MM.1S (cell line): ENCODE results near the gene RPL10.

Source experiments
- DNase-seq: peaks from one replicate; pipeline ENCODE4 v3.0.0-alpha.2; 2015
- H2AFZ ChIP-seq: fragments of 300-600 bp; sonication (generic); 2 replicates; pipeline ENCODE4 v1.6.0; 2016; ENCODE audit warnings: antibody characterized with exemption, low read length
- H3F3A ChIP-seq: fragments of 300-600 bp; sonication (generic); 2 replicates; pipeline ENCODE4 v1.6.1; 2016; ENCODE audit warnings: mild to moderate bottlenecking, antibody characterized with exemption, low read length, moderate library complexity, mixed read lengths; ENCODE audit not compliant: insufficient read depth
- H3K27ac ChIP-seq: fragments of 300-600 bp; sonication (generic); 2 replicates; pipeline ENCODE4 v1.5.1; 2016; ENCODE audit warnings: mild to moderate bottlenecking, low read length
- H3K27me3 ChIP-seq: fragments of 300-600 bp; sonication (generic); replicated peaks from 2 replicates; pipeline ENCODE4 v1.6.0; 2016; ENCODE audit warnings: low read length; ENCODE audit not compliant: insufficient read depth
- H3K36me3 ChIP-seq: fragments of 300-600 bp; sonication (generic); replicated peaks from 2 replicates; pipeline ENCODE4 v1.6.1; 2016; ENCODE audit warnings: mild to moderate bottlenecking, low read length, mixed read lengths; ENCODE audit not compliant: insufficient read depth
- H3K4me1 ChIP-seq: fragments of 300-600 bp; sonication (generic); 2 replicates; pipeline ENCODE4 v1.6.1; 2016; ENCODE audit warnings: low read length, mixed read lengths
- H3K4me2 ChIP-seq: fragments of 300-600 bp; sonication (generic); 2 replicates; pipeline ENCODE4 v1.6.0; 2016; ENCODE audit warnings: low read depth, low read length
- H3K4me3 ChIP-seq: fragments of 300-600 bp; sonication (generic); 2 replicates; pipeline ENCODE4 v1.5.1; 2016; ENCODE audit warnings: low read length, mixed read lengths
- H3K79me2 ChIP-seq: fragments of 300-600 bp; sonication (generic); 2 replicates; pipeline ENCODE4 v1.6.1; 2016; ENCODE audit warnings: mixed run types, low read length, mixed read lengths
- H3K9ac ChIP-seq: fragments of 300-600 bp; sonication (generic); 2 replicates; pipeline ENCODE4 v1.6.1; 2016; ENCODE audit warnings: low read length, mixed read lengths
- H3K9me2 ChIP-seq: fragments of 300-600 bp; sonication (generic); replicated peaks from 2 replicates; pipeline ENCODE4 v1.6.1; 2016; ENCODE audit warnings: mild to moderate bottlenecking, low read length, mixed read lengths; ENCODE audit not compliant: insufficient read depth
- H3K9me3 ChIP-seq: fragments of 300-600 bp; sonication (generic); replicated peaks from 2 replicates; pipeline ENCODE4 v1.6.1; 2016; ENCODE audit warnings: mild to moderate bottlenecking, low read length, mixed read lengths; ENCODE audit not compliant: insufficient read depth
- H4K20me1 ChIP-seq: fragments of 300-600 bp; sonication (generic); 2 replicates; pipeline ENCODE4 v1.6.1; 2016; ENCODE audit warnings: mild to moderate bottlenecking, low read length, moderate library complexity, mixed read lengths; ENCODE audit not compliant: insufficient read depth
- EZH2 ChIP-seq: fragments of 300-600 bp; sonication (generic); optimal IDR thresholded peaks from 2 replicates; pipeline ENCODE3; 2017; ENCODE audit warnings: low read depth, mild to moderate bottlenecking, antibody characterized with exemption, low read length, mixed read lengths
- EZH2phosphoT487 ChIP-seq: fragments of 300-600 bp; sonication (generic); IDR thresholded peaks from 2 replicates; pipeline ENCODE4 v1.6.1; 2018; ENCODE audit warnings: antibody characterized with exemption, low read length
- TF ChIP-seq, protein P1 (sequence below): fragments of 300-600 bp; sonication (generic); IDR thresholded peaks from 2 replicates; pipeline ENCODE4 v1.5.1; 2016; ENCODE audit warnings: antibody characterized with exemption, low read length, mixed read lengths

Gene RPL10

DNA sequence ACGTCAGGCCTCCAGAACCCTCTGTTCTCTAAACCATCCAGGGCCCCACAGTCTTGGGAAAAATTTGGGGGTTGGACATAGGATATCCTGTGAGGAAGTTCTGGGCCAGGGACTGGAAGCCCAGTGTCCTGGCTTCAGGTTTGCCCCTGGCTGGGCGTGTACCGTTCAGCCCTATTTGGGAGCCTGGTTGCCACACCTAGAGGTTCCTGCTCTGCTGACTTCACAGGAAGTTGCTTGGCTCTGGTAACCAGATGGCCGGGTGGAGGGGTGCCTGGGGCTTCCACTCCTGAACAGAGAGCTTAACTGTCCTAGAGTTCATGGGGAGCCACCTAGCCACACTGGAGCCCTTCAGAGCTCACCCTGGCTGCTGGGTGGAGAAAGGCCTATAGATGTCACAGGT is 14.3 kb downstream of the RPL10 start:
- H3K36me3 ChIP-seq: no peaks in the 10 kb centered on the region
- peak overlapping the region; percentile 53 for H2AFZ ChIP-seq
- TF ChIP-seq EZH2phosphoT487 (no peak), EZH2 (no peak)
- TF ChIP-seq, protein P1, sequence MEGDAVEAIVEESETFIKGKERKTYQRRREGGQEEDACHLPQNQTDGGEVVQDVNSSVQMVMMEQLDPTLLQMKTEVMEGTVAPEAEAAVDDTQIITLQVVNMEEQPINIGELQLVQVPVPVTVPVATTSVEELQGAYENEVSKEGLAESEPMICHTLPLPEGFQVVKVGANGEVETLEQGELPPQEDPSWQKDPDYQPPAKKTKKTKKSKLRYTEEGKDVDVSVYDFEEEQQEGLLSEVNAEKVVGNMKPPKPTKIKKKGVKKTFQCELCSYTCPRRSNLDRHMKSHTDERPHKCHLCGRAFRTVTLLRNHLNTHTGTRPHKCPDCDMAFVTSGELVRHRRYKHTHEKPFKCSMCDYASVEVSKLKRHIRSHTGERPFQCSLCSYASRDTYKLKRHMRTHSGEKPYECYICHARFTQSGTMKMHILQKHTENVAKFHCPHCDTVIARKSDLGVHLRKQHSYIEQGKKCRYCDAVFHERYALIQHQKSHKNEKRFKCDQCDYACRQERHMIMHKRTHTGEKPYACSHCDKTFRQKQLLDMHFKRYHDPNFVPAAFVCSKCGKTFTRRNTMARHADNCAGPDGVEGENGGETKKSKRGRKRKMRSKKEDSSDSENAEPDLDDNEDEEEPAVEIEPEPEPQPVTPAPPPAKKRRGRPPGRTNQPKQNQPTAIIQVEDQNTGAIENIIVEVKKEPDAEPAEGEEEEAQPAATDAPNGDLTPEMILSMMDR: no peak
- H3K9me2 ChIP-seq: no peaks in the 10 kb centered on the region
- peaks cover 6% of the 10 kb centered on the region; the same call in 1 of the 2 replicates for H3K4me1 ChIP-seq
- peak overlapping the region; percentile 80 for H3K9ac ChIP-seq
- no peaks in the 10 kb centered on the region for H4K20me1 ChIP-seq
- H3F3A ChIP-seq: peaks cover 10% of the 10 kb centered on the region; the same call in 1 of the 2 replicates
- DNase-seq: peak; percentile 39
- H3K9me3 ChIP-seq: no peaks in the 10 kb centered on the region
- H3K4me3 ChIP-seq: peak overlapping the region; percentile 76
- H3K79me2 ChIP-seq: peaks cover 12% of the 10 kb centered on the region; the same call in 1 of the 2 replicates
- peak overlapping the region; percentile 91; the same call in 1 of the 2 replicates for H3K4me2 ChIP-seq
- H3K27me3 ChIP-seq: no peaks in the 10 kb centered on the region
- H3K27ac ChIP-seq: peak overlapping the region; percentile 69; the same call in 1 of the 2 replicates

DNA sequence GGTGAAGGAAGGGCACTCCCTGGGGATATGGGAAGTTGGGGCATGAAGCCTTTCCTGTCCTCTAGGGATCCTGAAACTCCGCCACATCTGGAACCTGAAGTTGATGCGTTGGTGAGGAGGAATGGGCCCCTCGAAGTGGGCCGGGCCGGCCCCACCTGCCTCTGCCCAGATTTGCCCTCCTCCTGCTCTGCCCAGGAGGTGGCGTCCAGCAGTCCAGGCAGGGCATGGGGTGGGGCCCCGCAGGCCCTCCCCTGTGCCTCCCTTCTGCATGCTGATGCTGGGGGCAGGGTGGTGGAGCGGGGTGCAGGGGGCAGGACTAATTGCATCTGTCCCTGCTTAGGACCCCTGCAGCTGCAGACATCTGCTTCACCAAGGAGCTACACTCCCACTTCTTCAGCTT is 15.0 kb downstream of the RPL10 start:
- peak overlapping the region; percentile 69; the same call in 1 of the 2 replicates for H3K27ac ChIP-seq
- no peaks in the 10 kb centered on the region for H3K9me3 ChIP-seq
- H3F3A ChIP-seq: peaks cover 10% of the 10 kb centered on the region; the same call in 1 of the 2 replicates
- H3K27me3 ChIP-seq: no peaks in the 10 kb centered on the region
- H3K4me1 ChIP-seq: peaks cover 6% of the 10 kb centered on the region; the same call in 1 of the 2 replicates
- H3K9ac ChIP-seq: no peak overlapping the region; the same call in 1 of the 2 replicates
- H3K9me2 ChIP-seq: no peaks in the 10 kb centered on the region
- no peak overlapping the region for H2AFZ ChIP-seq
- no peaks in the 10 kb centered on the region for H4K20me1 ChIP-seq
- TF ChIP-seq, protein P1: no peak
- TF ChIP-seq EZH2phosphoT487: no peak
- TF ChIP-seq EZH2: no peak
- H3K4me2 ChIP-seq: no peak overlapping the region
- H3K79me2 ChIP-seq: peaks cover 12% of the 10 kb centered on the region; the same call in 1 of the 2 replicates
- H3K4me3 ChIP-seq: no peak overlapping the region
- no peak for DNase-seq
- no peaks in the 10 kb centered on the region for H3K36me3 ChIP-seq

DNA sequence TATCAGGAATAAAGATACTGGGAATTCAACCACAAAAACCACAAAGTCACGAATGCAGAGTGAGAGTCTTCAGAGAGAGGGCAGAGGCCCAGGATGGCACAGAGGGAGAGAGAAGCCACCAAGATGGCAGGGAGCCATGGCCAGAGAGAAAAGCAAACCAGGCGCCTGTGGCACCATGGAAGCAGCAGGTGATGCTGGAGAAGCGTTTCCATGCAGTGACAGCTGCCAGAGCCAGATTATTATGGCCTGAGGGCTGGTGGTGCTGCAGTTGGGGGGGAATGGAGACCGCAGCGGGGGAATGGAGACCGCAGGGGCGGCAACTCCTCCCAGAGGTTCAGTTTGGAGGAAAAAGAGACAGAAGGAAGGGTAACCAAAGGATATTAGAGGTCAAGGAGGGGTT is 19.0 kb downstream of the RPL10 start:
- Histone ChIP-seq H2AFZ (no peak overlapping the region), H3K9me3 (no peaks in the 10 kb centered on the region), H3F3A (peaks cover 3% of the 10 kb centered on the region; the same call in 1 of the 2 replicates), H3K27ac (no peak overlapping the region), H3K4me1 (peaks cover 6% of the 10 kb centered on the region; the same call in 1 of the 2 replicates), H3K27me3 (no peaks in the 10 kb centered on the region), H4K20me1 (no peaks in the 10 kb centered on the region), H3K4me2 (no peak overlapping the region), H3K9me2 (no peaks in the 10 kb centered on the region), H3K4me3 (no peak overlapping the region), H3K9ac (no peak overlapping the region), H3K36me3 (no peaks in the 10 kb centered on the region), H3K79me2 (peaks cover 2% of the 10 kb centered on the region; the same call in 1 of the 2 replicates)
- no peak for DNase-seq
- TF ChIP-seq, protein P1: no peak
- TF ChIP-seq EZH2: no peak
- no peak for TF ChIP-seq EZH2phosphoT487
